Uterus (tissue), 2 donors: Measurements from ENCODE around the gene PRPH2.

Experiments
- POLR2A ChIP-seq, 2 donors: fragments of 450-650 bp; IDR thresholded peaks; one replicate each; pipeline ENCODE4 v1.6.1; 2016; ENCODE audit warnings: antibody characterized with exemption in 2 of 2, mild to moderate bottlenecking in 1 of 2, moderate library complexity in 1 of 2
- TF ChIP-seq, protein P1 (sequence below), 4 experiments: fragments of 200-600 bp in 2 of 4; fragments of 450-650 bp in 2 of 4; sonication (generic) in 2 of 4; IDR thresholded peaks; one replicate each; pipeline ENCODE4 v1.5.1; 2016 to 2019; ENCODE audit warnings: antibody characterized with exemption in 4 of 4, mild to moderate bottlenecking in 2 of 4, moderate library complexity in 1 of 4

DNA sequence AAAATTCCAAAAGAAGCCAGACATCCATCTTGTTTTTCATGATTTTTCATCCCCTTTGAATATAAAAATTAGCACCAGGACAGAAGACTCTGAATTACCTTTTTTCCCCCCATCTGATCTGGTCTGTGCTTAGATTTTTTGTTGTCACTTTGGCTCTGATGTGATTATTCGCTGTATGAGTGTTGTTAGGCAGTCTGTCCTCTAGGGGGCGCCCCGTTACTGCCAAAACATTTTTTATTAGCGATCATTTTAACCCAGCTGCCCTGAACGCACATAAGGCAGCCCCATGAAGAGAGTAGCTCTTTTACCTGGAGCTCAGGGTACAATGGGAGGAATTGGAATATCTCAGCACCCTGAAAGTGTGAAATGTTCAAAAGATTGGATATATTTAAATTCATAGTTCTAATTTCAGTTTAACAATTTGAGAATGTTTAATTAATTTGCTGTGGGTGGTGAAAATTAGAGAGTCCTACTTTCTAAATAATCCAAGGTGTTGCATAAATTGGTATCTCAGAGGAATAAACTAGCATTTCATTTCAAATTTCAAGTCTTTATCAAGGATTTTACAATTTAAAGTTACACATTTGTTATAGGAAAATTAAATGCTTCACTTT lies 60.8 kb downstream of the PRPH2 start:
- TF ChIP-seq, protein P1, sequence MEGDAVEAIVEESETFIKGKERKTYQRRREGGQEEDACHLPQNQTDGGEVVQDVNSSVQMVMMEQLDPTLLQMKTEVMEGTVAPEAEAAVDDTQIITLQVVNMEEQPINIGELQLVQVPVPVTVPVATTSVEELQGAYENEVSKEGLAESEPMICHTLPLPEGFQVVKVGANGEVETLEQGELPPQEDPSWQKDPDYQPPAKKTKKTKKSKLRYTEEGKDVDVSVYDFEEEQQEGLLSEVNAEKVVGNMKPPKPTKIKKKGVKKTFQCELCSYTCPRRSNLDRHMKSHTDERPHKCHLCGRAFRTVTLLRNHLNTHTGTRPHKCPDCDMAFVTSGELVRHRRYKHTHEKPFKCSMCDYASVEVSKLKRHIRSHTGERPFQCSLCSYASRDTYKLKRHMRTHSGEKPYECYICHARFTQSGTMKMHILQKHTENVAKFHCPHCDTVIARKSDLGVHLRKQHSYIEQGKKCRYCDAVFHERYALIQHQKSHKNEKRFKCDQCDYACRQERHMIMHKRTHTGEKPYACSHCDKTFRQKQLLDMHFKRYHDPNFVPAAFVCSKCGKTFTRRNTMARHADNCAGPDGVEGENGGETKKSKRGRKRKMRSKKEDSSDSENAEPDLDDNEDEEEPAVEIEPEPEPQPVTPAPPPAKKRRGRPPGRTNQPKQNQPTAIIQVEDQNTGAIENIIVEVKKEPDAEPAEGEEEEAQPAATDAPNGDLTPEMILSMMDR (IDR thresholded peaks at IDR 0.05): peak; percentile 84 to 94 (median 90)
- TF ChIP-seq POLR2A (IDR thresholded peaks at IDR 0.05): no peak
